SK-N-SH (cell line): ENCODE results near the gene MBP. TPM values are rescaled to one million over a fixed set of nuclear protein-coding genes. Genes with fewer than 3 reads are reported as not detected.

ENCODE experiments used
- CTCF ChIA-PET: fragments of 300-600, 350-600 bp; formaldehyde crosslinking; extraction: SDS; loops from one replicate; lab custom pipeline; 2021; lab: Yijun Ruan, JAX
- POLR2A ChIA-PET: fragments of 350-600 bp; sonication (Branson Sonifier 250); formaldehyde crosslinking; extraction: SDS; loops from one replicate; lab custom pipeline; 2020; ENCODE audit warnings: antibody characterized with exemption, inconsistent platforms; lab: Yijun Ruan, JAX
- DNase-seq: peaks from one replicate; pipeline ENCODE4 v3.0.0; 2012
- H2AFZ ChIP-seq: fragments of 200-600 bp; sonication (generic); 2 replicates; pipeline ENCODE4 v1.8.1; 2016; ENCODE audit warnings: antibody characterized with exemption, mild to moderate bottlenecking, low read depth
- H3F3A ChIP-seq: fragments of 200-600 bp; sonication (generic); replicated peaks from 2 replicates; pipeline ENCODE3; 2016; ENCODE audit warnings: antibody characterized with exemption, mild to moderate bottlenecking; ENCODE audit not compliant: insufficient read depth
- H3K27ac ChIP-seq, 2 experiments: fragments of 200-500 bp in 1 of 2; fragments of 200-600 bp in 1 of 2; sonication (Bioruptor generic) in 1 of 2; sonication (generic), shearing (Covaris generic) in 1 of 2; 2 replicates each; pipeline versions ENCODE4 v1.5.1 to v1.6.1; 2014 to 2016; ENCODE audit warnings: low read depth in 2 of 2, inconsistent platforms in 1 of 2, low read length in 1 of 2, mild to moderate bottlenecking in 1 of 2, mixed read lengths in 1 of 2
- H3K27me3 ChIP-seq: fragments of 200-600 bp; sonication (generic), shearing (Covaris generic); 2 replicates; pipeline ENCODE4 v1.6.1; 2016; ENCODE audit warnings: mixed run types; ENCODE audit not compliant: insufficient read depth
- H3K36me3 ChIP-seq, 2 experiments: fragments of 200-500 bp in 1 of 2; fragments of 200-600 bp in 1 of 2; sonication (Bioruptor generic) in 1 of 2; sonication (generic) in 1 of 2; replicated peaks in 1 of 2; 2 replicates each; pipeline versions ENCODE3 to v1.5.1; 2014 to 2016; ENCODE audit warnings: low read length in 1 of 2, mild to moderate bottlenecking in 1 of 2; ENCODE audit not compliant: insufficient read depth in 2 of 2, control insufficient read depth in 1 of 2
- H3K4me1 ChIP-seq, 2 experiments: fragments of 200-500 bp in 1 of 2; fragments of 200-600 bp in 1 of 2; sonication (Bioruptor generic) in 1 of 2; sonication (generic), shearing (Covaris generic) in 1 of 2; 2 replicates each; pipeline versions ENCODE4 v1.5.1 to v1.6.1; 2014 to 2016; ENCODE audit warnings: low read depth in 1 of 2, low read length in 1 of 2, mixed run types in 1 of 2; ENCODE audit not compliant: insufficient read depth in 2 of 2, control insufficient read depth in 1 of 2
- H3K4me2 ChIP-seq: fragments of 200-600 bp; sonication (generic), shearing (Covaris generic); 2 replicates; pipeline ENCODE4 v1.6.1; 2017; ENCODE audit warnings: mixed run types
- H3K4me3 ChIP-seq, 2 experiments: fragments of 200-500 bp in 1 of 2; fragments of 200-600 bp in 1 of 2; sonication (Bioruptor generic) in 1 of 2; sonication (generic), shearing (Covaris generic) in 1 of 2; 2 replicates each; pipeline versions ENCODE4 v1.5.1 to v1.8.1; 2014 to 2016; ENCODE audit warnings: low read depth in 2 of 2, inconsistent platforms in 1 of 2, low read length in 1 of 2, mild to moderate bottlenecking in 1 of 2, mixed read lengths in 1 of 2, moderate library complexity in 1 of 2
- H3K79me2 ChIP-seq: fragments of 200-600 bp; sonication (generic); 2 replicates; pipeline ENCODE4 v1.8.1; 2017; ENCODE audit warnings: mild to moderate bottlenecking; ENCODE audit not compliant: insufficient read depth
- H3K9ac ChIP-seq: fragments of 200-600 bp; sonication (generic); 2 replicates; pipeline ENCODE4 v1.6.1; 2017; ENCODE audit warnings: mixed run types
- H3K9me2 ChIP-seq: fragments of 200-600 bp; sonication (generic); 2 replicates; pipeline ENCODE4 v1.6.1; 2017; ENCODE audit warnings: mixed run types
- H3K9me3 ChIP-seq: fragments of 200-600 bp; sonication (generic); 2 replicates; pipeline ENCODE4 v1.6.1; 2017; ENCODE audit warnings: mixed run types, mild to moderate bottlenecking, moderate library complexity
- H4K20me1 ChIP-seq: fragments of 200-600 bp; sonication (generic); 2 replicates; pipeline ENCODE4 v1.6.1; 2017; ENCODE audit warnings: mild to moderate bottlenecking, mixed run types; ENCODE audit not compliant: insufficient read depth
- CTCF ChIP-seq: fragments of 200-600 bp; sonication (generic); IDR thresholded peaks from 2 replicates; pipeline ENCODE4 v1.6.1; 2017; ENCODE audit warnings: antibody characterized with exemption, mild to moderate bottlenecking, moderate library complexity
- ELF1 ChIP-seq: IDR thresholded peaks from 2 replicates; pipeline ENCODE4 v1.4.0; 2012
- EZH2phosphoT487 ChIP-seq: fragments of 200-600 bp; sonication (generic); IDR thresholded peaks from 2 replicates; pipeline ENCODE4 v1.6.1; 2017; ENCODE audit warnings: low read depth, mixed run types, mild to moderate bottlenecking, antibody characterized with exemption, moderate library complexity, borderline replicate concordance
- FOXM1 ChIP-seq: IDR thresholded peaks from 2 replicates; pipeline ENCODE4 v1.4.0; 2012; ENCODE audit warnings: low read depth, mild to moderate bottlenecking
- GABPA ChIP-seq: IDR thresholded peaks from 2 replicates; pipeline ENCODE4 v1.4.0; 2012; ENCODE audit warnings: low read depth, mild to moderate bottlenecking
- GATA2 ChIP-seq: sonication (generic); formaldehyde crosslinking; IDR thresholded peaks from 2 replicates; pipeline ENCODE4 v1.5.0; 2020; ENCODE audit warnings: mild to moderate bottlenecking, missing genetic modification reagents
- IRF3 ChIP-seq: fragments of 150-350 bp; IDR thresholded peaks from 2 replicates; pipeline ENCODE4 v1.6.1; 2016; ENCODE audit warnings: mild to moderate bottlenecking, low read depth, low read length
- JUND ChIP-seq: IDR thresholded peaks from 2 replicates; pipeline ENCODE4 v1.4.0; 2012
- MAX ChIP-seq: IDR thresholded peaks from 2 replicates; pipeline ENCODE4 v1.4.0; 2012; ENCODE audit warnings: low read depth
- MEF2A ChIP-seq: IDR thresholded peaks from 2 replicates; pipeline ENCODE4 v1.4.0; 2012; ENCODE audit warnings: low read depth, borderline replicate concordance
- NFIC ChIP-seq: IDR thresholded peaks from 2 replicates; pipeline ENCODE4 v1.4.0; 2012; ENCODE audit warnings: borderline replicate concordance
- REST ChIP-seq: IDR thresholded peaks from 2 replicates; pipeline ENCODE4 v1.6.1; 2012; ENCODE audit warnings: mild to moderate bottlenecking, low read depth, low read length, moderate library complexity
- RFX5 ChIP-seq: IDR thresholded peaks from 2 replicates; pipeline ENCODE4 v1.6.1; 2012; ENCODE audit warnings: mild to moderate bottlenecking, improper control_type of control experiment, low read length
- SIN3A ChIP-seq: IDR thresholded peaks from 2 replicates; pipeline ENCODE4 v1.6.1; 2012; ENCODE audit warnings: low read depth, mild to moderate bottlenecking, low read length, moderate library complexity, borderline replicate concordance
- TCF12 ChIP-seq: IDR thresholded peaks from 2 replicates; pipeline ENCODE4 v1.4.0; 2012
- USF2 ChIP-seq: fragments of 150-350 bp; IDR thresholded peaks from 2 replicates; pipeline ENCODE4 v1.6.1; 2017; ENCODE audit warnings: antibody characterized with exemption, low read length, low read depth, borderline replicate concordance
- YY1 ChIP-seq: IDR thresholded peaks from 2 replicates; pipeline ENCODE4 v1.4.0; 2012; ENCODE audit warnings: low read depth, mild to moderate bottlenecking
- WGBS: methylation state at CpG from one replicate; pipeline ENCODE4 v1.1.6; 2017; ENCODE audit warnings: low lambda C conversion rate; 5-methylcytosine and 5-hydroxymethylcytosine counted together
- polyA plus RNA-seq, 3 experiments: library from polyadenylated mRNA; depleted of rRNA; stranded (reverse); fragments of >200 nt; gene quantifications; 2 replicates each; pipeline ENCODE4 v1.2.3, GENCODE V29; 2012

The MBP gene
- polyA plus RNA-seq, 1 of the 3 experiments (the other 2 are of a cell fraction): 1.6 TPM

- ChIA-PET CTCF (interaction anchor here (1.7 to 5.1 kb wide), 2 partner anchors 54 to 70 kb away, joined by 7 to 28 read pairs; no protein-coding TSS in a partner anchor), POLR2A (no interaction called here)
- DNase-seq: no peak
- no peaks in the 10 kb centered on the region for H4K20me1 ChIP-seq
- H3K9me3 ChIP-seq: no peaks in the 10 kb centered on the region
- no peaks in the 10 kb centered on the region for H3K9me2 ChIP-seq
- H3K4me3 ChIP-seq: no peak overlapping the region
- no peaks in the 10 kb centered on the region for H3F3A ChIP-seq
- no peak overlapping the region for H3K9ac ChIP-seq
- H3K36me3 ChIP-seq: no peaks in the 10 kb centered on the region
- WGBS: 90% methylated on average over 13 of the region's 18 CpGs
- no peak overlapping the region for H2AFZ ChIP-seq
- H3K27ac ChIP-seq: no peak overlapping the region
- H3K4me2 ChIP-seq: no peak overlapping the region
- no peak for TF ChIP-seq YY1
- TF ChIP-seq EZH2phosphoT487: no peak
- no peak for TF ChIP-seq GABPA
- TF ChIP-seq RFX5: no peak
- no peak for TF ChIP-seq SIN3A
- no peak for TF ChIP-seq IRF3
- TF ChIP-seq JUND: no peak
- TF ChIP-seq MEF2A: no peak
- no peak for TF ChIP-seq FOXM1
- no peak for TF ChIP-seq GATA2 (CRISPR knock-in tag)
- TF ChIP-seq NFIC: no peak
- TF ChIP-seq REST: no peak
- no peak for TF ChIP-seq USF2
- TF ChIP-seq CTCF: no peak
- TF ChIP-seq MAX: no peak
- TF ChIP-seq ELF1: no peak
- no peak for TF ChIP-seq TCF12
- H3K4me1 ChIP-seq: peaks cover 5 to 9% of the 10 kb centered on the region in 2 experiments; a peak in 2 of 4 replicates
- H3K27me3 ChIP-seq: no peaks in the 10 kb centered on the region
- H3K79me2 ChIP-seq: no peaks in the 10 kb centered on the region
Measured at GRCh38 chr18:77053616-77054287, 78.8 kb downstream of the MBP start.
